ENCODE results near the gene RAB36. TPM values are rescaled to one million over a fixed set of nuclear protein-coding genes. Genes with fewer than 3 reads are reported as not detected.

The RAB36 gene
- total RNA-seq, 3 donors from 2014 or later: 1.3 to 4.8 (median 2.9) TPM

- peak in 1 of 2 donors; percentile 37 for DNase-seq (ENCODE audit: low spot score in 2 of 2)
- H3K27me3 ChIP-seq: no peaks in the 10 kb centered on the region
- H3K4me3 ChIP-seq: peak overlapping the region in 2 of 3 donors; percentile 13 to 45
- no peaks in the 10 kb centered on the region for H3K9me3 ChIP-seq
- intact Hi-C loops (cut with DNase I; ENCODE audit: low total_unique reads): no loop called here
- peak in 1 of 3 donors; percentile 5 for TF ChIP-seq POLR2AphosphoS5 (IDR thresholded peaks at IDR 0.05)
- TF ChIP-seq POLR2A (IDR thresholded peaks at IDR 0.05): no peak
- no peaks in the 10 kb centered on the region for H3K36me3 ChIP-seq
- H3K4me1 ChIP-seq: peaks cover 4 to 10% of the 10 kb centered on the region in 2 donors
- H3K27ac ChIP-seq: peak overlapping the region; percentile 83 to 86
Measured at GRCh38 chr22:23098718-23099530, 46.4 kb upstream of the RAB36 start.

- Histone ChIP-seq H3K4me3 (no peak overlapping the region), H3K27me3 (no peaks in the 10 kb centered on the region), H3K4me1 (peaks cover 4 to 10% of the 10 kb centered on the region in 2 donors), H3K36me3 (no peaks in the 10 kb centered on the region), H3K9me3 (no peaks in the 10 kb centered on the region), H3K27ac (peak overlapping the region; percentile 83 to 86)
- DNase-seq (ENCODE audit: low spot score in 2 of 2): no peak
- intact Hi-C loops (cut with DNase I; ENCODE audit: low total_unique reads): no loop called here
- TF ChIP-seq POLR2AphosphoS5 (IDR thresholded peaks at IDR 0.05): no peak
- no peak for TF ChIP-seq CTCF (IDR thresholded peaks at IDR 0.05)
- TF ChIP-seq POLR2A (IDR thresholded peaks at IDR 0.05): no peak
Measured at GRCh38 chr22:23099531-23099804, 45.8 kb upstream of the RAB36 start.

GRCh38 chr22:23100124-23100801 lies 45.0 kb upstream of the RAB36 start:
- intact Hi-C loops (cut with DNase I; ENCODE audit: low total_unique reads): no loop called here
- peaks cover 4 to 10% of the 10 kb centered on the region in 2 donors for H3K4me1 ChIP-seq
- no peaks in the 10 kb centered on the region for H3K9me3 ChIP-seq
- H3K36me3 ChIP-seq: no peaks in the 10 kb centered on the region
- no peak for TF ChIP-seq CTCF (IDR thresholded peaks at IDR 0.05)
- no peak for TF ChIP-seq POLR2A (IDR thresholded peaks at IDR 0.05)
- no peak for TF ChIP-seq POLR2AphosphoS5 (IDR thresholded peaks at IDR 0.05)
- no peaks in the 10 kb centered on the region for H3K27me3 ChIP-seq
- DNase-seq (ENCODE audit: low spot score in 2 of 2): no peak
- H3K4me3 ChIP-seq: no peak overlapping the region
- H3K27ac ChIP-seq: peak overlapping the region in 1 of 2 donors; percentile 83

GRCh38 chr22:23101524-23101923 lies 43.8 kb upstream of the RAB36 start:
- H3K27me3 ChIP-seq: no peaks in the 10 kb centered on the region
- peaks cover 4 to 10% of the 10 kb centered on the region in 2 donors for H3K4me1 ChIP-seq

GRCh38 chr22:23102002-23102655 lies 43.1 kb upstream of the RAB36 start:
- Histone ChIP-seq H3K9me3 (no peaks in the 10 kb centered on the region), H3K4me1 (peaks cover 4 to 10% of the 10 kb centered on the region in 2 donors), H3K4me3 (no peak overlapping the region), H3K27me3 (no peaks in the 10 kb centered on the region), H3K27ac (no peak overlapping the region), H3K36me3 (no peaks in the 10 kb centered on the region)
- no peak for TF ChIP-seq CTCF (IDR thresholded peaks at IDR 0.05)
- TF ChIP-seq POLR2A (IDR thresholded peaks at IDR 0.05): no peak
- no peak for TF ChIP-seq POLR2AphosphoS5 (IDR thresholded peaks at IDR 0.05)
- intact Hi-C loops (cut with DNase I; ENCODE audit: low total_unique reads): no loop called here
- no peak for DNase-seq (ENCODE audit: low spot score in 2 of 2)

More at GRCh38 chr22:23101524-23101923, 43.8 kb upstream of the RAB36 start:
- DNase-seq (ENCODE audit: low spot score in 2 of 2): no peak
- TF ChIP-seq POLR2A (IDR thresholded peaks at IDR 0.05) (no peak), POLR2AphosphoS5 (IDR thresholded peaks at IDR 0.05) (no peak), CTCF (IDR thresholded peaks at IDR 0.05) (no peak)
- Histone ChIP-seq H3K9me3 (no peaks in the 10 kb centered on the region), H3K36me3 (no peaks in the 10 kb centered on the region), H3K27ac (no peak overlapping the region), H3K4me3 (no peak overlapping the region)
- intact Hi-C loops (cut with DNase I; ENCODE audit: low total_unique reads): no loop called here
